Mesodermal cell (in vitro differentiated cells): ENCODE measurements around the gene METTL22.
"Not testable (repeated sequence)": the region's sequence is repeated elsewhere in the genome, so short reads cannot be mapped to it uniquely, and the experiment has no call there.

Source experiments
- H3K27ac ChIP-seq: 2 replicates; pipeline ENCODE4 v1.7.0; 2013; ENCODE audit warnings: mild to moderate bottlenecking, low read depth, low read length, moderate library complexity; ENCODE audit not compliant: severe bottlenecking
- H3K36me3 ChIP-seq: 2 replicates; pipeline ENCODE4 v1.7.1; 2013; ENCODE audit warnings: mild to moderate bottlenecking, low read length, moderate library complexity; ENCODE audit not compliant: control insufficient read depth, insufficient read depth
- H3K4me1 ChIP-seq: one replicate; pipeline ENCODE4 v1.7.1; 2013; ENCODE audit warnings: mild to moderate bottlenecking, low read length; ENCODE audit not compliant: insufficient read depth, control insufficient read depth, poor library complexity, severe bottlenecking
- H3K4me3 ChIP-seq: 2 replicates; pipeline ENCODE4 v1.7.0; 2013; ENCODE audit warnings: low read length, control low read depth, mild to moderate bottlenecking; ENCODE audit not compliant: insufficient read depth, poor library complexity, severe bottlenecking; ENCODE audit errors: extremely low read depth
- H3K9me3 ChIP-seq: 2 replicates; pipeline ENCODE4 v1.7.1; 2013; ENCODE audit warnings: mild to moderate bottlenecking, low read length, moderate library complexity; ENCODE audit not compliant: control insufficient read depth
- WGBS, 2 experiments: methylation state at CpG; one replicate each; pipeline ENCODE4 v1.1.5; 2013; ENCODE audit warnings: missing lambda C conversion rate in 2 of 2; ENCODE audit not compliant: insufficient coverage in 2 of 2; 5-methylcytosine and 5-hydroxymethylcytosine counted together

Gene METTL22

GRCh38 chr16:8647721-8648318 lies 26.3 kb downstream of the METTL22 start:
- Histone ChIP-seq H3K4me1 (no peaks in the 10 kb centered on the region), H3K4me3 (no peak overlapping the region), H3K9me3 (no peaks in the 10 kb centered on the region), H3K27ac (no peak overlapping the region), H3K36me3 (peaks cover 56% of the 10 kb centered on the region)
- WGBS, 2 experiments, result 95 to 96% methylated on average over 5 to 7 of the region's 9 CpGs

DNA sequence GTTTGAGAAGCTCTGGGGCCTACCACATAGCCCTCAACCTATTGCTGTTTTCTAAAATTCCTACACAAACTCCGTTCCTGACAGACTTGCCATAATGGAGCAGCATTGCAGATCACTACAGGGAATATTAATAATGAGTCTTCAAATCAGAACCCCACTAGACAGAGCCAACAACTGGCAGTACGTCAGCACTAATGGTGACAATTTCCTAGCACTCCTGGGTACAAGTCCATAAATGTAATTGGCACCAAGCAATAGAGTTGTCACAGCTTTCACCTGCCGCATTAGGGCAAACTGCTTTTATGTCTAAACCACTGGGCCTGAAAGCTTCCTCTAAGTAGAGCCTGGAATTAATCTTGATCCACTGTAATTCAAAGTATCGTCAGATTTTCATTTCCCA lies 27.4 kb downstream of the METTL22 start:
- H3K9me3 ChIP-seq, result no peaks in the 10 kb centered on the region
- no peak overlapping the region for H3K4me3 ChIP-seq
- no peaks in the 10 kb centered on the region for H3K4me1 ChIP-seq
- peaks cover 46% of the 10 kb centered on the region for H3K36me3 ChIP-seq
- H3K27ac ChIP-seq, result no peak overlapping the region
- WGBS, 2 experiments, result 87 to 90% methylated on average over 3 to 4 of the region's 4 CpGs

DNA sequence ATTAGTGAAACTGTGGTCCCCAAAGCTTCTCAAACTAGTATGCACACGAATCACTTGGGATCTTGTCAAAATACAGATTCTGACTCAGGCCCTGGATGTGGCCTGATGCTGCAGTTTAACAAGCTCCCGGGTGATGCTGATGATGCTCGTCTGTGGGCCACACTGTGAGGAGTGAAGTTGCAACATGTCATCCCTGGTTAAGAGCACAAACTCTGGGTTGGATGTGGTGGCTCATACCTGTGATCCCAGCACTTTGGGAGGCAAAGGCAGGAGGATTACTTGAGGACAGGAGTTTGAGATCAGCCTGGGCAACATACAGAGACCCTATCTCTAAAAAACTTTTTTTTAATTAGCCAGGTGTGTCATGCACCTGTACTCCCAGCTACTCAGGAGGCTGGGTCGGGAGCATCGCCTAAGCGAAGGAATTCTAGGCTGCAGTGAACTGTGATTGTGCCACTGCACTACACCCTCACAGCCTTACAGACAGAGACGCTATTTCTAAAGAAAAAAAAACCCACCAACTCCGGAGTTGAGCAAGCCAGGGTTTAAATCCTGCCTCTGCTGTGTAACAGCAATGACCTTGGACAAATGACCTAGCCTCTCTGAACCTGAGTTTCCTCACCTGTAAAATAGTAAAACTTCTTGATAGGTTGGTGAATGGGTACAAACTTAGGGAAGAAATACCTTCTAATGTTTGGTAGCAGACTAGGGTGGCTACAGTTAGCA lies 28.5 kb downstream of the METTL22 start:
- Histone ChIP-seq H3K9me3 (no peaks in the 10 kb centered on the region), H3K27ac (no peak overlapping the region)

DNA sequence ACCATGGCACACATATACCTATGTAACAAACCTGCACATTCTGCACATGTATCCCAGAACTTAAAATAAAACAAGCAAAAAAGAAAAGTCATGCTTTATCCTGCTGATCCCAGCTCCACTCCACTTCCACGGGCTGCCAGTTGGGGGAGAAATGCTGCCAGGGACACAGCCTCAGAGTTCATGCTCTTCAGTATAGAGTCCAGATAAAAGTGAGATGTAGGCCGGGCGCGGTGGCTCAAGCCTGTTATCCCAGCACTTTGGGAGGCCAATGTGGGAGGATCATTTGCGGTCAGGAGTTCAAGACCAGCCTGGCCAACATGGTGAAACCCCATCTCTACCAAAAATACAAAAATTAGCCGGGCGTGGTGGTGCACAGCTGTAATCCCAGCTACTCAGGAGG lies 30.5 kb downstream of the METTL22 start:
- 67 to 72% methylated on average over 3 of the region's 7 CpGs for WGBS, 2 experiments
- not testable (repeated sequence) for H3K4me3 ChIP-seq, H3K27ac ChIP-seq

More for the DNA sequence above, 28.5 kb downstream of the METTL22 start:
- Histone ChIP-seq H3K36me3 (peaks cover 34% of the 10 kb centered on the region), H3K4me1 (no peaks in the 10 kb centered on the region), H3K4me3 (no peak overlapping the region)
- WGBS, 2 experiments, result 79 to 86% methylated on average over 6 to 8 of the region's 8 CpGs

GRCh38 chr16:8655184-8655717 lies 33.8 kb downstream of the METTL22 start:
- WGBS, 2 experiments, result 71% methylated on average over 1 of the region's 1 CpG; no CpG with 5 or more reads in 1 of the 2 experiments
- H3K9me3 ChIP-seq, result no peaks in the 10 kb centered on the region
- no peaks in the 10 kb centered on the region for H3K4me1 ChIP-seq
- no peaks in the 10 kb centered on the region for H3K36me3 ChIP-seq
- no peak overlapping the region for H3K4me3 ChIP-seq
- no peak overlapping the region for H3K27ac ChIP-seq

More for the DNA sequence above, 30.5 kb downstream of the METTL22 start:
- not testable (repeated sequence) for H3K4me1 ChIP-seq, H3K9me3 ChIP-seq
- H3K36me3 ChIP-seq, result peaks cover 19% of the 10 kb centered on the region

- Histone ChIP-seq H3K27ac (no peak overlapping the region), H3K36me3 (no peaks in the 10 kb centered on the region)
These were observed 34.9 kb downstream of the METTL22 start for GRCh38 chr16:8656376-8656775.

GRCh38 chr16:8660841-8661301 lies 39.4 kb downstream of the METTL22 start:
- H3K36me3 ChIP-seq, result no peaks in the 10 kb centered on the region
- no peaks in the 10 kb centered on the region for H3K9me3 ChIP-seq
- no peak overlapping the region for H3K4me3 ChIP-seq
- no peaks in the 10 kb centered on the region for H3K4me1 ChIP-seq
- no peak overlapping the region for H3K27ac ChIP-seq
- 10 to 11% methylated on average over 13 of the region's 13 CpGs for WGBS, 2 experiments

More at GRCh38 chr16:8656376-8656775, 34.9 kb downstream of the METTL22 start:
- no peaks in the 10 kb centered on the region for H3K9me3 ChIP-seq
- H3K4me3 ChIP-seq, result no peak overlapping the region
- no peaks in the 10 kb centered on the region for H3K4me1 ChIP-seq
- WGBS, 2 experiments, result 61 to 100% methylated on average over 1 to 3 of the region's 3 CpGs

- Histone ChIP-seq H3K4me1 (no peaks in the 10 kb centered on the region), H3K9me3 (no peaks in the 10 kb centered on the region), H3K27ac (no peak overlapping the region), H3K4me3 (no peak overlapping the region), H3K36me3 (no peaks in the 10 kb centered on the region)
- 92 to 95% methylated on average over 5 of the region's 5 CpGs for WGBS, 2 experiments
These were observed 40.2 kb downstream of the METTL22 start for GRCh38 chr16:8661703-8662102.

- Histone ChIP-seq H3K36me3 (no peaks in the 10 kb centered on the region), H3K4me1 (no peaks in the 10 kb centered on the region), H3K27ac (no peak overlapping the region), H3K9me3 (no peaks in the 10 kb centered on the region), H3K4me3 (no peak overlapping the region)
- 75 to 78% methylated on average over 3 to 6 of the region's 9 CpGs for WGBS, 2 experiments
These were observed 41.9 kb downstream of the METTL22 start for GRCh38 chr16:8663192-8664089.

DNA sequence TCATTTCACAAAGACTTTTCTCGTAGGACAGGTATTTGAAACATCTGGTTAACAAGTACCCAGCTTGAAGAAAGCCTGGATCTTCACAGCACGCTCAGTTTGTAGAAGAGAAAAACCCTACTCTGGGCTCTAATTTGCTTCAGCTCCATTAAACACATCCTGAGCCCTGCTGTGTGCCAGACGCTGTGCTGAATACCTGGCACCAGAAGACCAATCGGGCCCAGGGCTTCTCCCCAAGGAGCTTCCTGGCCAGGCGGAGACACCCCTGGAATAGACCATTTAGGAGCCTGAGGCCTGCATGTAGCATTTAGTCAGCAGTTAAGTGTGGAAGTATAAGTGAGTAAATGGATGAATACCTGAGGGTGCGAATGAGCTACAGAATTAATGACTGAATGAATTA lies 44.0 kb downstream of the METTL22 start:
- Histone ChIP-seq H3K27ac (no peak overlapping the region), H3K36me3 (no peaks in the 10 kb centered on the region), H3K4me3 (no peak overlapping the region), H3K9me3 (no peaks in the 10 kb centered on the region), H3K4me1 (no peaks in the 10 kb centered on the region)
- 44 to 49% methylated on average over 5 to 6 of the region's 6 CpGs for WGBS, 2 experiments
